Stimulated activated CD8-positive, alpha-beta memory T cell treated with anti-CD3 and anti-CD28 coated beads, Interleukin-2, amount 100 ng/mL, for 1 hour (primary cell): ENCODE data around the gene TLE4.
"Not testable (repeated sequence)": the region's sequence is repeated elsewhere in the genome, so short reads cannot be mapped to it uniquely, and the experiment has no call there.

Experiments
- DNase-seq, 2 donors: peaks; one replicate each; pipeline ENCODE4 v3.0.0-alpha.2; 2020; ENCODE audit warnings: low read depth in 2 of 2

TLE4 gene

GRCh38 chr9:79735023-79735779, 163.4 kb downstream of the TLE4 start:
- no peak for DNase-seq

GRCh38 chr9:79736051-79736450, 164.3 kb downstream of the TLE4 start:
- no peak for DNase-seq

GRCh38 chr9:79741381-79741780, 169.6 kb downstream of the TLE4 start:
- DNase-seq, result no peak

GRCh38 chr9:79742110-79742721, 170.5 kb downstream of the TLE4 start:
- DNase-seq, result no peak

GRCh38 chr9:79744521-79744920, 172.8 kb downstream of the TLE4 start:
- DNase-seq, result no peak

- no peak for DNase-seq
These were observed 174.1 kb downstream of the TLE4 start for GRCh38 chr9:79745752-79746336.

- not testable (repeated sequence) for DNase-seq
These were observed 180.2 kb downstream of the TLE4 start for GRCh38 chr9:79751895-79752466.

GRCh38 chr9:79756414-79756813, 184.6 kb downstream of the TLE4 start:
- no peak for DNase-seq

- DNase-seq, result no peak
These were observed 185.3 kb downstream of the TLE4 start for GRCh38 chr9:79757074-79757473.

- no peak for DNase-seq
These were observed 186.3 kb downstream of the TLE4 start for GRCh38 chr9:79757881-79758669.

GRCh38 chr9:79759460-79759859, 187.7 kb downstream of the TLE4 start:
- DNase-seq, result no peak

GRCh38 chr9:79762070-79762469, 190.3 kb downstream of the TLE4 start:
- no peak for DNase-seq

GRCh38 chr9:79763671-79764285, 192.0 kb downstream of the TLE4 start:
- DNase-seq, result no peak

- DNase-seq, result no peak
These were observed 192.6 kb downstream of the TLE4 start for GRCh38 chr9:79764374-79764773.

GRCh38 chr9:79765466-79765865, 193.7 kb downstream of the TLE4 start:
- DNase-seq, result no peak

- DNase-seq, result no peak
These were observed 194.3 kb downstream of the TLE4 start for GRCh38 chr9:79766091-79766490.

- no peak for DNase-seq
These were observed 196.4 kb downstream of the TLE4 start for GRCh38 chr9:79768194-79768593.

- DNase-seq, result no peak
These were observed 197.9 kb downstream of the TLE4 start for GRCh38 chr9:79769476-79770275.

- DNase-seq, result no peak
These were observed 202.6 kb downstream of the TLE4 start for GRCh38 chr9:79774356-79774755.
